IPS-18c (cell line): ENCODE results near the gene RHPN2.
"Not testable (repeated sequence)": the region's sequence is repeated elsewhere in the genome, so short reads cannot be mapped to it uniquely, and the experiment has no call there.

ENCODE experiments used
- H3K4me3 ChIP-seq: 2 replicates; pipeline ENCODE4 v1.7.0; 2013; ENCODE audit warnings: low read depth, mild to moderate bottlenecking, low read length, moderate library complexity; ENCODE audit not compliant: insufficient read depth
- H3K9me3 ChIP-seq: one replicate; pipeline ENCODE4 v1.6.1; 2013; ENCODE audit warnings: mild to moderate bottlenecking, low read length, moderate library complexity; ENCODE audit not compliant: control insufficient read depth, insufficient read depth

RHPN2 gene

GRCh38 chr19:32969549-32969948 is 95.1 kb downstream of the RHPN2 start:
- H3K9me3 ChIP-seq = peaks cover 2% of the 10 kb centered on the region
- no peak overlapping the region for H3K4me3 ChIP-seq

GRCh38 chr19:32966750-32967149 is 97.9 kb downstream of the RHPN2 start:
- peaks cover 2% of the 10 kb centered on the region for H3K9me3 ChIP-seq
- no peak overlapping the region for H3K4me3 ChIP-seq

GRCh38 chr19:32945260-32945659 is 119.4 kb downstream of the RHPN2 start:
- no peak overlapping the region for H3K4me3 ChIP-seq

GRCh38 chr19:32941273-32941672 is 123.4 kb downstream of the RHPN2 start:
- H3K9me3 ChIP-seq, H3K4me3 ChIP-seq: not testable (repeated sequence)

More at GRCh38 chr19:32945260-32945659, 119.4 kb downstream of the RHPN2 start:
- H3K9me3 ChIP-seq = no peaks in the 10 kb centered on the region

GRCh38 chr19:32936065-32936464 is 128.6 kb downstream of the RHPN2 start:
- H3K4me3 ChIP-seq = no peak overlapping the region
- no peaks in the 10 kb centered on the region for H3K9me3 ChIP-seq

- Histone ChIP-seq H3K4me3 (no peak overlapping the region), H3K9me3 (no peaks in the 10 kb centered on the region)
These were observed 129.1 kb downstream of the RHPN2 start for GRCh38 chr19:32935629-32936028.

GRCh38 chr19:32933571-32933970 is 131.1 kb downstream of the RHPN2 start:
- Histone ChIP-seq H3K4me3 (no peak overlapping the region), H3K9me3 (no peaks in the 10 kb centered on the region)

- no peak overlapping the region for H3K4me3 ChIP-seq
- peaks cover 3% of the 10 kb centered on the region for H3K9me3 ChIP-seq
These were observed 134.1 kb downstream of the RHPN2 start for GRCh38 chr19:32930567-32930966.

- H3K9me3 ChIP-seq = peaks cover 3% of the 10 kb centered on the region
- H3K4me3 ChIP-seq = no peak overlapping the region
These were observed 135.9 kb downstream of the RHPN2 start for GRCh38 chr19:32928806-32929205.
